HepG2 (cell line): ENCODE measurements around the gene AP4S1. TPM values are rescaled to one million over a fixed set of nuclear protein-coding genes. Genes with fewer than 3 reads are reported as not detected.
"Not testable (repeated sequence)": the region's sequence is repeated elsewhere in the genome, so short reads cannot be mapped to it uniquely, and the experiment has no call there.

Experiments used
- ARID3A ChIP-seq: IDR thresholded peaks from 2 replicates; pipeline ENCODE4 v1.6.1; 2012; ENCODE audit warnings: low read depth, low read length, improper control_type of control experiment
- ESRRA ChIP-seq: sonication (generic); formaldehyde crosslinking; IDR thresholded peaks from 2 replicates; pipeline ENCODE4 v1.5.1; 2020; ENCODE audit warnings: mild to moderate bottlenecking, low read depth, missing genetic modification reagents
- ETV5 ChIP-seq: IDR thresholded peaks from 2 replicates; pipeline ENCODE4 v1.6.1; 2018; ENCODE audit warnings: missing biosample characterization, missing genetic modification reagents, inconsistent platforms, borderline replicate concordance
- GATAD2A ChIP-seq: IDR thresholded peaks from 2 replicates; pipeline ENCODE4 v1.6.1; 2016
- GLI4 ChIP-seq: sonication (generic); formaldehyde crosslinking; IDR thresholded peaks from 2 replicates; pipeline ENCODE4 v1.5.1; 2020; ENCODE audit warnings: missing genetic modification reagents, mild to moderate bottlenecking, moderate library complexity, borderline replicate concordance
- LCORL ChIP-seq, 2 experiments: fragments of 450-650 bp in 1 of 2; sonication (generic) in 1 of 2; formaldehyde crosslinking in 1 of 2; IDR thresholded peaks; 2 replicates each; pipeline versions ENCODE4 v1.5.0 to v1.6.1; 2017 to 2020; ENCODE audit warnings: antibody characterized with exemption in 1 of 2, missing genetic modification reagents in 1 of 2
- MTA1 ChIP-seq: sonication (generic); formaldehyde crosslinking; IDR thresholded peaks from 2 replicates; pipeline ENCODE4 v1.4.0; 2020; ENCODE audit warnings: missing genetic modification reagents, mild to moderate bottlenecking, borderline replicate concordance
- MXI1 ChIP-seq: IDR thresholded peaks from 3 replicates; pipeline ENCODE4 v1.6.1; 2012; ENCODE audit warnings: low read depth, low read length, inconsistent platforms, borderline replicate concordance
- NR2C2 ChIP-seq: sonication (generic); formaldehyde crosslinking; IDR thresholded peaks from 2 replicates; pipeline ENCODE4 v1.4.0; 2020; ENCODE audit warnings: missing genetic modification reagents, mild to moderate bottlenecking, moderate library complexity, borderline replicate concordance
- NR2F1 ChIP-seq, 2 experiments: fragments of 450-650 bp in 1 of 2; formaldehyde crosslinking in 1 of 2; IDR thresholded peaks; 2 replicates each; pipeline versions ENCODE4 v1.5.0 to v1.6.1; 2016 to 2020; ENCODE audit warnings: mild to moderate bottlenecking in 1 of 2, missing compliant biosample characterization in 1 of 2, missing genetic modification reagents in 1 of 2, moderate library complexity in 1 of 2
- PITX1 ChIP-seq: sonication (generic); formaldehyde crosslinking; IDR thresholded peaks from 2 replicates; pipeline ENCODE4 v1.5.1; 2020; ENCODE audit warnings: mild to moderate bottlenecking, missing genetic modification reagents
- RBAK ChIP-seq: sonication (generic); formaldehyde crosslinking; IDR thresholded peaks from 2 replicates; pipeline ENCODE4 v1.5.1; 2020; ENCODE audit warnings: mild to moderate bottlenecking, missing genetic modification reagents
- RCOR2 ChIP-seq: IDR thresholded peaks from 2 replicates; pipeline ENCODE4 v1.6.1; 2016; ENCODE audit warnings: missing biosample characterization, missing genetic modification reagents
- SMC3 ChIP-seq: IDR thresholded peaks from 2 replicates; pipeline ENCODE4 v1.6.1; 2011; ENCODE audit warnings: low read length, improper control_type of control experiment
- TEAD3 ChIP-seq: optimal IDR thresholded peaks from 2 replicates; pipeline ENCODE3; 2016; ENCODE audit warnings: borderline replicate concordance
- THAP9 ChIP-seq: sonication (generic); formaldehyde crosslinking; IDR thresholded peaks from 2 replicates; pipeline ENCODE4; 2020; ENCODE audit warnings: missing genetic modification reagents, mild to moderate bottlenecking, borderline replicate concordance
- YEATS2 ChIP-seq: sonication (generic); formaldehyde crosslinking; IDR thresholded peaks from 2 replicates; pipeline ENCODE4 v1.4.0; 2020; ENCODE audit warnings: missing genetic modification reagents, borderline replicate concordance
- ZMYM3 ChIP-seq: sonication (generic); formaldehyde crosslinking; IDR thresholded peaks from 2 replicates; pipeline ENCODE4 v1.5.1; 2020; ENCODE audit warnings: mild to moderate bottlenecking, missing genetic modification reagents
- ZNF274 ChIP-seq: sonication (generic); formaldehyde crosslinking; IDR thresholded peaks from 2 replicates; pipeline ENCODE4 v1.5.1; 2020; ENCODE audit warnings: mild to moderate bottlenecking, missing genetic modification reagents
- ZNF292 ChIP-seq: sonication (generic); formaldehyde crosslinking; IDR thresholded peaks from 2 replicates; pipeline ENCODE4 v1.8.1; 2022; ENCODE audit warnings: mild to moderate bottlenecking, low read depth, missing genetic modification reagents, borderline replicate concordance
- ZNF501 ChIP-seq: sonication (generic); formaldehyde crosslinking; IDR thresholded peaks from 2 replicates; pipeline ENCODE4 v1.5.1; 2020; ENCODE audit warnings: mild to moderate bottlenecking, moderate library complexity, missing genetic modification reagents
- ZNF614 ChIP-seq: IDR thresholded peaks from 2 replicates; pipeline ENCODE4 v1.6.1; 2018; ENCODE audit warnings: missing biosample characterization, missing genetic modification reagents, inconsistent platforms, borderline replicate concordance
- ZNF619 ChIP-seq: sonication (generic); formaldehyde crosslinking; IDR thresholded peaks from 2 replicates; pipeline ENCODE4 v1.4.0; 2020; ENCODE audit warnings: mild to moderate bottlenecking, missing genetic modification reagents
- polyA plus RNA-seq, 8 experiments: library from polyadenylated mRNA; depleted of rRNA in 3 of 8; stranded (reverse) in 7 of 8; unstranded in 1 of 8; fragments of >200 nt; fragmentation: Illumina TruSeq in 4 of 8; extraction: Trizol in 4 of 8; gene quantifications; 2 replicates each; pipeline versions ENCODE4 v1.2.1 to v1.2.3, GENCODE V29; 2011 to 2016; ENCODE audit warnings: low read depth in 4 of 8, missing spikeins in 1 of 8, mixed read lengths in 1 of 8; ENCODE audit not compliant: insufficient read depth in 1 of 8
- total RNA-seq, 5 experiments: library from RNA; depleted of rRNA; stranded (reverse); fragments of >200 nt; fragmentation: Illumina TruSeq; extraction: Trizol; gene quantifications; 2 replicates each; pipeline ENCODE4 v1.2.3, GENCODE V29; 2016; ENCODE audit warnings: low read depth in 1 of 5

The AP4S1 gene
- total and polyA plus RNA-seq, 2 of the 13 experiments (the other 11 are each of a cell fraction or from before 2014, with no cell fraction given): 3.9 to 21.1 TPM

GRCh38 chr14:31052905-31053586 lies 27.6 kb downstream of the AP4S1 start (continued):
- peak; percentile 74 for TF ChIP-seq GATAD2A
- peak; percentile 77 for TF ChIP-seq NR2C2 (CRISPR knock-in tag)
- TF ChIP-seq TEAD3 (CRISPR knock-in tag): peak; percentile 71
- TF ChIP-seq THAP9 (CRISPR knock-in tag): peak; percentile 43; the same call in 1 of the 2 replicates
- 0 out of 2 replicates have a peak, but pooled peaks have one; percentile 50 for TF ChIP-seq MTA1 (CRISPR knock-in tag)
- TF ChIP-seq MXI1: 0 out of 3 replicates have a peak, but pooled peaks have one; percentile 14
- TF ChIP-seq GLI4: 0 out of 2 replicates have a peak, but pooled peaks have one; percentile 76
- 0 out of 2 replicates have a peak, but pooled peaks have one; percentile 16 for TF ChIP-seq ZNF292 (CRISPR knock-in tag)
- TF ChIP-seq ZNF614 (CRISPR knock-in tag): 0 out of 2 replicates have a peak, but pooled peaks have one; percentile 31
- TF ChIP-seq SMC3: peak; percentile 26
- peak; percentile 61 to 79; a peak in 2 of 4 replicates for TF ChIP-seq NR2F1 (CRISPR knock-in tag; IDR thresholded peaks at IDR 0.05)
- TF ChIP-seq RCOR2: peak; percentile 66; the same call in 1 of the 2 replicates
- peak; percentile 77; the same call in 1 of the 2 replicates for TF ChIP-seq RBAK (CRISPR knock-in tag)
- not testable (repeated sequence) for TF ChIP-seq LCORL (IDR thresholded peaks at IDR 0.05)
- TF ChIP-seq LCORL (CRISPR knock-in tag; IDR thresholded peaks at IDR 0.05): 0 out of 2 replicates have a peak, but pooled peaks have one; percentile 24
- peak; percentile 86; the same call in 1 of the 2 replicates for TF ChIP-seq ZNF619
- TF ChIP-seq ARID3A: peak; percentile 14; the same call in 1 of the 2 replicates
- TF ChIP-seq YEATS2 (CRISPR knock-in tag): peak; percentile 40; the same call in 1 of the 2 replicates
- TF ChIP-seq PITX1 (CRISPR knock-in tag): peak; percentile 43; the same call in 1 of the 2 replicates
- 0 out of 2 replicates have a peak, but pooled peaks have one; percentile 21 for TF ChIP-seq ETV5
- peak; percentile 78 for TF ChIP-seq ZNF501
- peak; percentile 51; the same call in 1 of the 2 replicates for TF ChIP-seq ESRRA (CRISPR knock-in tag)
- TF ChIP-seq ZNF274 (CRISPR knock-in tag): peak; percentile 29; the same call in 1 of the 2 replicates
- TF ChIP-seq ZMYM3: peak; percentile 81
